ENCODE results near the gene BAAT.
"Not testable (repeated sequence)": the region's sequence is repeated elsewhere in the genome, so short reads cannot be mapped to it uniquely, and the experiment has no call there.

BAAT gene

DNA sequence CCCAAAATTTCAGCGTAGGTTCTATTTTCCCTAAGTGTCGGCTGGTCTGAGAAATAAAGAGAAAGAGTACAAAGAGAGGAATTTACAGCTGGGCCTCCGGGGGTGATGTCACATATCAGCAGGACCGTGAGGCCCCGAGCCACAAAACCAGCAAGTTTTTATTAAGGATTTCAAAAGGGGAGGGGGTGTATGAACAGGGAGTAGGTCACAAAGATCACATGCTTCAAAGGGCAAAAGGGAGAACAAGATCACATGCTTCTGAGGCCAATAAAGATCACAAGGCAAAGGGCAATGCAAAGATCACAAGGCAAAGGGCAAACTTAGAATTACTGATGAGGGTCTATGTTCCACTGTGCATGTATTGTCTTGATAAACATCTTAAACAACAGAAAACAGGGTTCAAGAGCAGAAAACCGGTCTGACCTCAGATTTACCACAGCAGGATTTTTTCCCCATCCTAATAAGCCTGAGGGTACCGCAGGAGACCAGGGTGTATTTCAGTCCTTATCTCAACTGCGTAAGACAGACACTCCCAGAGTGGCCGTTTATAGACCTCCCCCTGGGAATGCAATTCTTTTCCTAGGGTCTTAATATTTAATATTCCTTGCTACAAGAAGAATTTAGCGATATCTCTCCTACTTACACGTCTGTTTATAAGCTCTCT is at the start of gene BAAT:
Gene BAAT (minus strand): TSS at position 134 of the 664 bp plus-strand sequence. CDS start 13,602 bp downstream, outside the sequence.
- DNase-seq: not testable (repeated sequence)

DNA sequence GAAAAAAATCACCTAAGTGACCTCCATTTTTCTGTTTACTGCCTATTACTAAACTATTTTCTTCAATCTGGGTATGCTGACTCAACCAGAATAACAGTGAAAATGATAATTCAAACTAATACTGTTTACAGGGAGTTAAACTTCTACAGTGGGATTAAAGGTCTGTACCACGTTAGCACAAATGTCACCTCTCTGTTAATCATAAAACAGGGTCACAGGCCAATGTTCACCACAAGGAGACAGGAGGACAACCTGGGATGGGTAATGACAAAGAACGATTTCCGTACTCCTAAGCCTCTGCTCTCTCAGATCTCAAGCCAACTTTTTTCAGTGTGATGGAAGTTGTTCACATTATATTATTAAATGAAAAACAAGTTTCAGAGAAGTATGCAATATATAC is 48.4 kb upstream of the BAAT start:
- no peak for DNase-seq

DNA sequence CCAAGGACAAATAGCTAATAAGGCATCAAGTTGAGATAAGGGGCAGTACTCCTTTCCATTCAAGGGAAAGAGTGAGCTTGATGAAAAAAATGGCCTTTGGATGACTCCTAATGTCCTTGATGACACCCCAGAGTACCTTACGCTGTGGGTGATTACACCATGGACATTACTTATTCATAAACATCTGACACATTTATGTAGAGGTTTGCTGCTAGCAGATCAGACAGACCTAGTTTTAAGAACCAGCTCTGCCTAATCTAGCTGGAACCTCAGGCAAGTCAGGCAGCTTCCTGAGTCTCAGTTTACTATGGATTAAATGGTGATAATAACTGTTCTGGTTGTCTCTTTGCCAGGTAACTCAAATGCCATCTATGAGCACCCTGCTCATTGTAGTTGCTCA is 47.9 kb upstream of the BAAT start:
- no peak for DNase-seq

DNA sequence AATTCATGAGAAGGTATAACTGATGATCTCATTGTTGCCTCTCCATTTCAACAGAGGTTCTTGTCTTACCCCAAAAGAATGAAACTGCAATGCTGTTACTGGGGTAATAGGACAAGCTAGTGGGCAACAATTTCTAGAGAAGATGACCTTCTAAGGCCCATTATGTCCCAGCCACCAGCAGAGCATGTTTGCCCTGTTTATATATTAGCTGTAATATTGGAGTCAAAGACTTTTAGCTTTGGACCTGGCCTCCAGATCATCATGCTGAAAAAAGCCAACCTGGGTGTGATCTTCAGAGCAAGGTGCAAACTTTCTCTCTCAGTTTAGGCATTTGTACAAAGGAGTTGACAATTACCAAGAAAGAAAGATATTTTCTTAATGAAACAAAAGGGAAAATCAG is 47.4 kb upstream of the BAAT start:
- no peak for DNase-seq

DNA sequence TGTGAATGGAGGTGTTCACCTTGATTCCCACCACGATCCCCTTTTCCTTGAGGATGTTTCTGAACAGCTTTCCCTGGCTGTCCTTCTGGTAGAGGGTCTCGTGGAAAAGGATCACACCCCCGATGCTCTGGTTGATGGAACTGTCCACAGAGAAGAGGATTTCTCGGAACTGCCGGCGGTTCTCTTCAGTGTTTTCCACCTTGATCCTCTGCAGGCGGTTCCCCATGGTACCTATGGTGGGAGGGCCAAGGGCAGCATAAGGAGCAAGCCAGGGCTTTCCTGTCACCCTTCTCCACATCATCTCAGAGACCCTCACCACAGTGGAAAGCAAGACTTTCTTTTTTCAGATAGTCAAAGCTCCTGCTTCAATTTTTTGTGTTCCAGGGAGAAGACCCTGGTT is 44.9 kb upstream of the BAAT start:
- no peak for DNase-seq

DNA sequence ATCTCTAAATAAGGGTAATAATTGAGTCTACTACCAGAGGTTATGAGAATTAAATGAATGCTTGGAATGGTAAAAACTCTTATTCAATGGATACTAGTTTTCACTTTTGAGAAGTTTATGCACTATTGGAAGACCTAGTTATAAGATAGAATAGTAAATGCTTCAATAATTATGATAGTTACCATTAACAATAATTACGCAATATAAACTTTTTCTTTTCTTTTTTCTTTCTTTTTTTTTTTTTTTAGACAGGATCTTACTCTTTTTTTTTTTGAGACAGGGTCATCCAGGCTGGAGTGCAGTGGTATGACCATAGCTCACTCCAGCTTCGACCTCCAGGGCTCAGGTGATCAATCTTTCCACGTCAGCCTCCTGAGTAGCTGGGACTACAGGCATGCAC is 44.1 kb upstream of the BAAT start:
- no peak for DNase-seq

DNA sequence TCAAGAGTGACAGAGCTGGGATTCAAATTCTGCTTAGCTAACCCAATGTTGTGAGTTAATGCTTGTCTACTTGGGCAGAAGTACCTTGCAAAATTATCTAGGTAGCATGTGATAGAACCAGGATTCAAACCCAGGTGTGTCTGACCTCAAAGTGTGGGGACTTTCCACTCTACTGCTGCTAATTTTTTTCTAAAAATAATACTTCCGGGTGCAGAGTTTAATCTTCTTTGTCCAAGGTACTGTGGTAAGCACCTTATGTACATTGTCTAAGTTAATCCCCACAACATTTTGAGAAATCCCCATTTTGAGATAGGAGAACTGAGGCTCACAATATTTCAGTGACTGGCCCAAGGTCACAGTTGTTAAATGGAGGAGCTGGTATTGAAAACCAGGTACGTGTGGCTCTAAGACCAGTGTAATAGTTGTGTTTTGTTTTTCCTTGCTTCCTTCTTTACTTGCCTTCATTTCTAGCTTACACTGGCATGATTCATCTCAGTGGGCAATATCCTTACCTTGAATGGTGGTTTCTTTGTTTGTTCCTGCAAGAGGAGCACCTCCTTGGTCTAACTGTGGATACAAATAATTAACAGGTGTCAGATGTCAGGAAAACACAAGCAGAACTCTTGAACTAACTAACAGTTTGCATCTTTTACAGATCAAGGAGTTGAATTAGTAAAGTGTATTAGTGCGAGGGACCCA is 43.3 kb upstream of the BAAT start:
- DNase-seq: no peak

DNA sequence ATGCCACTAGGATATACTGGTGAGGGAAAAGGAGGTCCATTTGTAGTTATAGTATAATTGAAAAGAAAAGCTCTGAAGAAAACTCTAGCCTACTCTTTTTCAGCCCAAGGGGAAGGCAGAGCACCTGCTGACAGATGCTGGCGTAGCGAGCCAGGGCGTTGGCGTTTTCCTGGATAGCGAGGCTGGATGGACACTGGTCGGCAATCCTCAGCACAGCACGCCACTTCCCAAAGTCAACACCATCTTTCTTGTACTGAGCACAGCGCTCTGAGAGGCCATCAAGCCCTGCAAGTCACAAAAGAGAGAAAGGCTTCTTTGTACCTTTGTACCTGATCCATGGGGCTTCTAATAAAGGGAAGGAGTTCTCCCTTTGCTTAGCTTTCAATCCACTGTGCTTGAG is 42.6 kb upstream of the BAAT start:
- no peak for DNase-seq

DNA sequence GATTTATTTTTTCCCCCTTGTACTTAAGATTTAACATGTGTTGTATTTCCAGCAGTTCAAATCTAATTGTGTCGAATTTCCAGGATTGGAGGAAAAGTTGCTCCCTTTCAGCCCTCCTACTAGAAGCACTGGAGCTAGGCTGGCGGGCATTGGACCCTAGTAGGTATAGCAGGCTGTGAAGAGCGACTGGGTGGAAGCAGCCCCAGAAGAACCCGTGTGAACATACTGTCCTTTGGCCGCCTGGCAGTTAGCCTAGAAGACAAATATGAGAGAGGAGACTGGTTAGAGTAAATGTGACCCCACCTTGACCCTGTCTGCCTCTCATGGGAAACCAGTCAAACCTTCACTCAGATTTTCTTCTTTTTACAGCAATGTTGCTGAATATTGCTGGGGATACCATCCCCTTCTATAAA is 36.9 kb upstream of the BAAT start:
- no peak for DNase-seq

DNA sequence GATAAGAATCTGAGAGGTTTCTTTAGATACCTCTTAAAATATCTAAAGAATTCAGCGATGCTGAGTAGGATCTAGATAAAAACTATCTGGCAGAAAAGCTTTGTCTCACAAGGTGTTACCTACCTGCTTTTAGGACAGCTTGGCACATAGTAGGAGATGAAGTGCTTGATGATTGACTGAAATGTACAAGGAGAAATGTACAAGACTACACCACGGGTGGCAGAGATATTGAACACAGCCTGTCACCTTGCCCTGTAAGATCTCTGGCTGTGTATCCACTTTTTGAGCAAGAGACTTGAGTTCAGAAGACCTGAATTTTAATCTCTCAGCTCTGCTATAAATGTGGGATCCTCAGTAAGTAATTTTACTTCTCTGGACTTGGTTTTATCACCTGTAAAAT is 35.1 kb upstream of the BAAT start:
- DNase-seq: no peak

DNA sequence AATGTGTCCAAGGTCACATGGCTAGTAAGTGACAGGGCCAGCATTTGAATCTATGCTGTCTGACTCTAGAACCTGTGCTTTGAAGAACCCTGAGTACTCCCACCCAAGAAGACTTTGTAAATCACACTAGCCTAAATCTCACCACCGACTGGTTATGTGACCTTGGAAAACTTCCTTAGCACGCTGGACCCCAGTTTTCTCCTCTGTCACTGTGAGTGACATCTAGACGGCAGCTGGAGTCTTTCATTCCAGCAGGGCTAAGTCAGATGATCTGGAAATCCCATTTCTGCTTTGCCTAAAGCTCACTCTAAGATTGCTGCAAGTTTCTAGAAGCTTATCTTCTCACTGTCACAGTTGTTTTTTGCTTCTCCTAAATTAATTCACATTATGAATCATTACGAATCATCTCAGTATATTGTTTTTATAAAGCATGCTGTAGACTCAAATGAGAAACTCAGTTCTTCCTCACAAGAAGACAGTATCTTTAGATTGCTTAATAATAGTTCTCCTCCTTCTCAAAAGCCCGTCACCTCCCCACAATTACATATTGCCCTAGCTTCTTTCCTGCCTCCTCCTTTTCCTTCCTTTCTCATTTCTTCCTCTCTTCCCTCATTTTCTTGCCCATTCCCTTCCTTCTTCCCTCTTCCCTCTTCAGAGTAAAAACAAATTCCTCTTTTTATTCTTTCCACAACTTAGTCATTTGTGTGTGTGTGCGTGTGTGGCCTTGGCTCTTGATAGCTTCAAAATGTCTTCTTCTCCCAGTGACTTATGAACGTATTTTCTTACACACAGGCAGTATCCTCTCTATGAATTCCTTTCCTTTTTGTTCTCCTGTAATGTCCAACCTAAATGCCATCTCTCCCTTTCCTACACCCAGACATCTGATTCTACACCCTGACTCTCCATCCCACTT is 34.0 kb upstream of the BAAT start:
- no peak for DNase-seq

DNA sequence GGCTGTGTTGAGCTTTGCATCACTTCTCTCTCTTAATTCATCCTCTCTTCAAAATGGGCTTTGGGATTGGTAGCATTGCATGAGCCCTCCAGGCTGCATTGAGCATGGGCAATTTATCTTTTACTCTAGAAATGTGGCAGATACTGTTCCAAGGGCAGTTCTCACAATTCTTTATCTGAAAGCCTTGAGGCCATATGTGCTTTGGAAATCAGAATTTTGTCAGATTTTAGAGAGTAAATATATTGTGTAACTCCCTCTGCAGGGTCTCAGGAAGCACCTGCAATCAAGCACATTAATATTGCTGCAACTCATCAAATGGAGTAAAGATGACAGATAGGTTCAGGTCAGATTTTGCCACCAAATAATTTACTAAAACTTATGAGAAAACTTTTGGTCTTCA is 33.2 kb upstream of the BAAT start:
- no peak for DNase-seq

DNA sequence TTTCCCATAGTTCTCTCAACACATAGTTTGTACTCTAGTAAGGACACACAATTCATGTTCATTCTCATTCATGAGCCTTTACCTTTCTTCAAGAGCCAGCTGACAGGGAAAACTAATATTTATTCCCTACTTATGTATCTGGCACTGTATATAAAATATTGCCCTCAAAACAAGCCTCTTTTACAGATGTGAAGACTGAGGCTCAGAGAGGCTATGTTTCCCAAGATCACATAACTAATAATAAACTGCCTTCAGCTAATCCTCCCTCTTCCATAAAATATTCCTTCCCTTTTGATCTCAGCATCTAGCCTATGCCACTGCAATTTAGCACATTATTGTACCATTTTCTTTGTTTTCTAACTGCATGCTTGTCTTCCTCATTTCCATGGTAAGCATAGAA is 32.6 kb upstream of the BAAT start:
- no peak for DNase-seq

DNA sequence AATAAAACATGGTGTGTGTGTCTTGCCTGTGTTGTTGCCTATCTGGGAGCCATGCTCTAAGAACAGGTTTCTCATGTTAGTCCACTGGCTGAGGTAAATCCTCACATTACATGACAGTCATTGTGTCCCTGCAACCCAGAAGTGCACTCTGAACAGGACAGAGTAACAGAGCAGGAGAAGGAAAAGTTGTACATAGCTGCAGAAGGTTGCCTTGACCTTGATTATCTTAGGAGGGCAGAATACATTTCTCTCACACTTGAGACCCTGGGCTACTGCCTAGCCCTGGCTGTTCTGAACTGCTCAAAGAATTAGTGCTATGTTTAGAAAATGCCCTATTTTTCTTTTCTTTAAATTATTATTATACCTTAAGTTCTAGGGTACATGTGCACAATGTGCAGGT is 30.8 kb upstream of the BAAT start:
- DNase-seq: no peak

DNA sequence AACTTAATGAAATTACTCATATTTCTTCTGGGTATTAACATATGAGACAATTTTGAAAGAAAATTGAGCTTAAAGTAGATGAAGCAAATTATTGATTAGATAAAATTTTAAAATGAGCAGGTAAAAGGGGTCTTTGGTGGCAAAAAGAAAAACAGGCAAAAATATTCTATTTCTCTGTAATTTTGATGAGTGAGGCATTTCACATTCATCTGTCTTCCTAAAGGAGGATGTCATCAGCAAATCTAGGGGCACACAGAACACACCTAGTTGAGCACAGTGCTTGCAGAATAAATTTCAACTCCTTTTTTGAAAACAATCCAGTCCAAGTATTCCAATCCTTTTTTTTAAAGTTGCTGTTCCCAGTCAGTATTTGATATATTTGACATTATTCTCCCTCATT is 30.0 kb upstream of the BAAT start:
- DNase-seq: no peak

DNA sequence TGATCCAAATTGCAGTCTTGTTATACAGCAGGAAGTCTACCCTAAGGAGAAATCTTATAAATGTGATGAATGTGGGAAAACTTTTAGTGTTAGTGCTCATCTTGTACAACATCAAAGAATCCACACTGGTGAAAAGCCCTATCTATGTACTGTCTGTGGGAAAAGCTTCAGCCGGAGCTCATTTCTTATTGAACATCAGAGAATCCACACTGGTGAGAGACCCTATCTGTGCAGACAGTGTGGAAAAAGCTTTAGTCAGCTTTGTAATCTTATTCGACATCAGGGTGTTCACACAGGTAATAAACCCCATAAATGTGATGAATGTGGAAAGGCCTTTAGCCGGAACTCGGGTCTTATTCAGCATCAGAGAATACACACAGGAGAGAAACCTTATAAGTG is 24.3 kb upstream of the BAAT start:
- DNase-seq: no peak

DNA sequence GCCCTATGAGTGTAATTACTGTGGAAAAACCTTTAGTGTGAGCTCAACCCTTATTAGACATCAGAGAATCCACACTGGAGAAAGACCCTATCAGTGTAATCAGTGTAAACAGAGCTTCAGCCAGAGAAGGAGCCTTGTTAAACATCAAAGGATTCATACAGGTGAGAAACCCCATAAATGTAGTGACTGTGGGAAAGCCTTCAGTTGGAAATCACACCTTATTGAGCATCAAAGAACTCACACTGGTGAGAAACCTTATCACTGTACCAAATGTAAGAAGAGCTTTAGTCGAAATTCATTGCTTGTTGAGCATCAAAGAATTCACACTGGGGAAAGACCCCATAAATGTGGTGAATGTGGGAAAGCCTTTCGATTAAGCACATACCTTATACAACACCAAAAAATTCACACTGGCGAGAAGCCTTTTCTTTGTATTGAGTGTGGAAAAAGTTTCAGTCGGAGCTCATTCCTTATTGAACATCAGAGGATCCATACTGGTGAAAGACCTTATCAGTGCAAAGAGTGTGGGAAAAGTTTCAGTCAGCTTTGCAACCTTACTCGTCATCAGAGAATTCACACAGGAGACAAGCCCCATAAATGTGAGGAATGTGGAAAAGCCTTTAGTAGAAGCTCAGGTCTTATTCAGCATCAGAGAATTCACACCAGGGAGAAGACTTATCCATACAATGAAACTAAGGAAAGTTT is 23.7 kb upstream of the BAAT start:
- DNase-seq: no peak

DNA sequence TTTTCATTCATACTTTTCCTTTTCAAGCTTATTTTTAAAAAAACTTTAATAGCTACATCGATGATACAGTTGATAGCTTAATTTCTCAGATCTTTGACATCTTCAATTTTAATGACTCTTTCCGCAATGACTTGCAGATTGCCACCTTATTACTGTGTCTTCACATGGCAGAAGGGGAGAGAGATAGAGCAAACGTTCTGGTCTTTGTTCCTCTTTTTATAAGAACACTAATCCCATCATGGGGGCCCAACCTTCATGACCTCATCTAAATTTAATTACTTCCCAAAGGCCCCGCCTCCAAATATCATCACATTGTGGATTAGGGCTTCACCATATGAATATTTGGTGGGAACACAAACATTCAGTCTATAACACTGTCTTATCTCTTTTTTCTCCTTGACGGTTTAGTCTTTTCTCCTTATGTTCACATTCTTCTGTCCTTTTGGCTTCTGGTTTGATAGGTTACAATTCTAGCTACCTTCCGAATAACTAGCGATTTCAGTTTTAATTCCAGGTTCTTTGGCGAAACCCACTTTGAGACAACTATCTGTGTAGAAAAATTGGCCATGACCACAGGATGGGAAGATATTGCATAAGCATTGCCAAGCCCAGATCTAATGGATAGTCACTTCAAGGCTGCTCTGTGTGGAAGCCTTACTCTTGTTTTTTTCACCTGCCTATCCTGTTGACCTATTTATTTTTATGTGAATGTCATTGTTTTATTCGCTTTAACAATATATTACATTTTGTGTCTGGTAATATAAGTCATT is 18.9 kb upstream of the BAAT start:
- no peak for DNase-seq

DNA sequence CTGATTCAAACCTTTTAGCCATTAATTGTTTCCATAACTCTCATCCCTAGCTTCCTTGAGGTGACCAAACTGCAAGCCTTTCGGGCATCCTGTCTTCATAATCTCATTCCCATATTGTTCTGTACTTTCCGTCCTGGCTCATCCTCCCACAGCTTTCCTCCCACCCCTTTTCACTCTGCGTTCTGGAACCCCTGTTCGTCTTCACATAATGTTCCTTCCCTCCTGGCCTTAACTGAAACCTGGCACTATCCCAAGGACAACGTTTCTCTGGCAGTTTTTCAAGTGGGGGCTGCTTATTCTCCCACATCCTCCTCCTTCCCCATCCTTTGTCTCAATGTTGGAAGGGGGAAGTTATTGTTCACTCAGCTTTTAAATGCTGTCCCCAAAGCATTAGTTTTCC is 15.3 kb upstream of the BAAT start:
- DNase-seq: no peak

DNA sequence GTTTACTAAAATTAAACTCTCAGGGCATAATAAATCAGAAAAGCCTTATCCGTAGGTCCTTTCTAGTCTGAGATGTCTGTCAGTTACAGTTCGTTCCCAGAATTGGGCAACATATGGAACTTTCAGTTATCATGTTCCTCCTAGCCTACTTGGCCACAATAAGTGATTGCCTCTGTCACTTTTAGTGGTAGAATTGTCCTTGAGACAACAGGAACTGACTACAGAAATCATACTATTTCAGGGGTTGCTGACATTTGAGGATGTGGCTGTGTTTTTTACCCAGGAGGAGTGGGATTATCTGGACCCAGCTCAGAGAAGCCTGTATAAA is 14.8 kb upstream of the BAAT start:
- no peak for DNase-seq

DNA sequence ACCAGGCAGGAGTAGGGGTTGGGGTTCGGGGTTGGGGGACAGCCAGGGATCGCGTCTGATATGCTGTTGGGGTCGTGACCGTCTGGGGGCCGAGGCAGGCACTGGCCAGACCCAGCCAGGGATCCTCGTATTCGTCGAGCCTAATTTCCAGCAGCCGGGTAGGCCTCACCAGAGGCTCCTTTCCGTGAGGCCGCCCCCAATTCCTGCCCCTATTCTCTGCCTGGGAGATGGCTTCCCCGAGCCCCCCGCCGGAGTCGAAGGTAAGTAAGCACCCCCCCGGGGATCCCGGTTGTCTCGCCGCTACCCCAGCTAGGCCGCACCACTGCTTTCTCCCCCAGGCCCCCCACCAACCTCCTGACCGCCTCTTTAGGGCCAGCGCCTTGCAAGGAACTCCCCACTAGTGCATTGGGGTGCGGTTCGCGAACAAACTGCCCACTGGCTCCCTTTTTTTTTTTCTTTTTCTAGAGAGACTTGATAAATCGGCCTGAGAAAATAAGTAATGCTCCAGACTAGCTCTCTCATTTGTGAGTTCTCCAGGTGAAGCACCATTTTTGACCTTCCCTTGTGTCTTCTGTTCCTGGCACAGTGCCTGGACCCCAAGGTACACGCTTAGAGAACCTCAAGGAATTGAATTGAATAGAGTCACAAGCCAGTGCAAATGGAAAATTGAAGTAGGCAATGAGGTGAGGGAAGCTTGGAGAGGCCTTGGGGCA is 14.3 kb upstream of the BAAT start:
- DNase-seq: no peak
